GM21619 (cell line): ENCODE measurements around the gene SLF2.

ENCODE experiments used
- ATAC-seq: cut with Tn5 transposase; IDR thresholded peaks from one replicate; pipeline ENCODE4 v1.9.1; 2021; ENCODE audit not compliant: unreplicated experiment

Gene SLF2

GRCh38 chr10:100979791-100980272, 67.1 kb downstream of the SLF2 start:
- no peak for ATAC-seq

GRCh38 chr10:100980311-100980710, 67.5 kb downstream of the SLF2 start:
- no peak for ATAC-seq

- no peak for ATAC-seq
Measured at GRCh38 chr10:100980711-100981110, 67.9 kb downstream of the SLF2 start.

- no peak for ATAC-seq
Measured at GRCh38 chr10:100981178-100981772, 68.5 kb downstream of the SLF2 start.

- ATAC-seq: no peak
Measured at GRCh38 chr10:100982916-100983830, 70.4 kb downstream of the SLF2 start.

- ATAC-seq: no peak
Measured at GRCh38 chr10:100983868-100984671, 71.3 kb downstream of the SLF2 start.

- no peak for ATAC-seq
Measured at GRCh38 chr10:100984672-100985177, 72.0 kb downstream of the SLF2 start.

GRCh38 chr10:100985336-100985735, 72.6 kb downstream of the SLF2 start:
- ATAC-seq: no peak

GRCh38 chr10:100986623-100986951, 73.8 kb downstream of the SLF2 start:
- ATAC-seq: no peak

GRCh38 chr10:100986952-100987684, 74.4 kb downstream of the SLF2 start, which contains the start of the genes MRPL43 and TWNK:
Gene MRPL43 (minus strand): TSS chr10:100987497. CDS start chr10:100987443, 54 bp downstream.
Gene TWNK (plus strand): TSS chr10:100987543. CDS start chr10:100988211, 668 bp downstream.
- ATAC-seq: peak; percentile 74

- ATAC-seq: no peak
Measured at GRCh38 chr10:100987685-100988049, 74.9 kb downstream of the SLF2 start.

- no peak for ATAC-seq
Measured at GRCh38 chr10:100988166-100988565, 75.4 kb downstream of the SLF2 start.

GRCh38 chr10:100989088-100989487, 76.3 kb downstream of the SLF2 start:
- ATAC-seq: no peak

GRCh38 chr10:100993986-100994708, 81.4 kb downstream of the SLF2 start:
- no peak for ATAC-seq

GRCh38 chr10:100995181-100995580, 82.4 kb downstream of the SLF2 start:
- ATAC-seq: no peak

GRCh38 chr10:100996678-100997359, 84.1 kb downstream of the SLF2 start:
- ATAC-seq: no peak

GRCh38 chr10:100997360-100998182, 84.8 kb downstream of the SLF2 start:
- ATAC-seq: peak; percentile 33
